Peyer's patch (tissue), 4 donors: ENCODE results near the gene ZXDC. TPM values are rescaled to one million over a fixed set of nuclear protein-coding genes. Genes with fewer than 3 reads are reported as not detected.

Experiments
- DNase-seq, 3 donors: peaks; one replicate each; pipeline ENCODE4 v3.0.0-alpha.2; 2017 to 2019
- H3K27ac ChIP-seq, 4 donors: fragments of 200-600 bp; sonication (generic); one replicate each; pipeline ENCODE4 v1.5.1; 2016 to 2019
- H3K27me3 ChIP-seq, 2 donors: fragments of 200-600 bp; sonication (generic); one replicate each; pipeline ENCODE4 v1.5.1; 2019
- H3K36me3 ChIP-seq, 3 donors: fragments of 200-600 bp; sonication (generic); one replicate each; pipeline ENCODE4 v1.5.1; 2016 to 2019
- H3K4me1 ChIP-seq, 4 donors: fragments of 200-600 bp; sonication (generic); one replicate each; pipeline ENCODE4 v1.5.1; 2016 to 2019
- H3K4me3 ChIP-seq, 4 donors: fragments of 200-600 bp; sonication (generic); 1 replicate in 3 of 4; 2 replicates in 1 of 4; pipeline ENCODE4 v1.5.1; 2016 to 2019; ENCODE audit warnings: mild to moderate bottlenecking in 1 of 4
- H3K9me3 ChIP-seq, 4 donors: fragments of 200-600 bp; sonication (generic); one replicate each; pipeline ENCODE4 v1.5.1; 2016 to 2019; ENCODE audit warnings: mild to moderate bottlenecking in 1 of 4
- CTCF ChIP-seq, 6 experiments: fragments of 450-650 bp in 4 of 6; fragments of 200-600 bp in 2 of 6; sonication (generic) in 1 of 6; IDR thresholded peaks; one replicate each; pipeline ENCODE4 v1.5.1; 2017 to 2019; ENCODE audit warnings: antibody characterized with exemption in 6 of 6, mild to moderate bottlenecking in 3 of 6, moderate library complexity in 1 of 6
- POLR2A ChIP-seq, 2 donors: fragments of 450-650 bp; IDR thresholded peaks; one replicate each; pipeline ENCODE4 v1.5.1; 2017; ENCODE audit warnings: antibody characterized with exemption in 2 of 2, mild to moderate bottlenecking in 2 of 2, moderate library complexity in 2 of 2
- total RNA-seq, 4 donors: library from RNA; depleted of rRNA; stranded (reverse); fragments of >200 nt; gene quantifications; one replicate each; pipeline ENCODE4 v1.1.0, GENCODE V29; 2016

Gene ZXDC
- total RNA-seq, 4 donors from 2014 or later = 44.1 to 99.8 (median 67.5) TPM

GRCh38 chr3:126417981-126418530 lies 57.6 kb downstream of the ZXDC start:
- peak in 1 of 3 donors; percentile 37 for DNase-seq
- Histone ChIP-seq H3K4me3 (no peak overlapping the region), H3K4me1 (no peaks in the 10 kb centered on the region), H3K36me3 (no peaks in the 10 kb centered on the region), H3K27ac (no peak overlapping the region), H3K9me3 (no peaks in the 10 kb centered on the region), H3K27me3 (no peaks in the 10 kb centered on the region)
- TF ChIP-seq CTCF (IDR thresholded peaks at IDR 0.05) (no peak), POLR2A (IDR thresholded peaks at IDR 0.05) (no peak)

GRCh38 chr3:126417515-126417914 lies 58.2 kb downstream of the ZXDC start:
- DNase-seq = no peak
- no peak overlapping the region for H3K27ac ChIP-seq
- H3K36me3 ChIP-seq = no peaks in the 10 kb centered on the region
- TF ChIP-seq CTCF (IDR thresholded peaks at IDR 0.05) (no peak), POLR2A (IDR thresholded peaks at IDR 0.05) (no peak)
- no peak overlapping the region for H3K4me3 ChIP-seq
- H3K9me3 ChIP-seq = no peaks in the 10 kb centered on the region
- H3K4me1 ChIP-seq = no peaks in the 10 kb centered on the region
- no peaks in the 10 kb centered on the region for H3K27me3 ChIP-seq

- Histone ChIP-seq H3K4me3 (no peak overlapping the region), H3K36me3 (no peaks in the 10 kb centered on the region), H3K27me3 (no peaks in the 10 kb centered on the region), H3K9me3 (no peaks in the 10 kb centered on the region), H3K27ac (no peak overlapping the region), H3K4me1 (no peaks in the 10 kb centered on the region)
- TF ChIP-seq CTCF (IDR thresholded peaks at IDR 0.05) (no peak), POLR2A (IDR thresholded peaks at IDR 0.05) (no peak)
- DNase-seq = no peak
Measured at GRCh38 chr3:126416943-126417342, 58.7 kb downstream of the ZXDC start.

- H3K4me1 ChIP-seq = no peaks in the 10 kb centered on the region
- DNase-seq = peak in 1 of 3 donors; percentile 40
- no peak overlapping the region for H3K4me3 ChIP-seq
- H3K27me3 ChIP-seq = no peaks in the 10 kb centered on the region
- H3K36me3 ChIP-seq = no peaks in the 10 kb centered on the region
- no peak overlapping the region for H3K27ac ChIP-seq
- TF ChIP-seq CTCF (IDR thresholded peaks at IDR 0.05) (no peak), POLR2A (IDR thresholded peaks at IDR 0.05) (no peak)
- no peaks in the 10 kb centered on the region for H3K9me3 ChIP-seq
Measured at GRCh38 chr3:126415661-126416591, 59.8 kb downstream of the ZXDC start.

GRCh38 chr3:126414961-126415660 lies 60.6 kb downstream of the ZXDC start:
- H3K9me3 ChIP-seq = no peaks in the 10 kb centered on the region
- DNase-seq = no peak
- no peaks in the 10 kb centered on the region for H3K36me3 ChIP-seq
- no peaks in the 10 kb centered on the region for H3K27me3 ChIP-seq
- H3K4me3 ChIP-seq = no peak overlapping the region
- TF ChIP-seq CTCF (IDR thresholded peaks at IDR 0.05) (no peak), POLR2A (IDR thresholded peaks at IDR 0.05) (no peak)
- H3K4me1 ChIP-seq = no peaks in the 10 kb centered on the region
- H3K27ac ChIP-seq = no peak overlapping the region
